ENCODE results near the gene KBTBD7.

GRCh38 chr13:41213919-41214318, 19.6 kb upstream of the KBTBD7 start:
- TF ChIP-seq POLR2A (IDR thresholded peaks at IDR 0.05) (no peak), CTCF (IDR thresholded peaks at IDR 0.05) (no peak), POLR2AphosphoS5 (IDR thresholded peaks at IDR 0.05) (no peak)
